IPS-NIHi7 (cell line): ENCODE data around the gene LMF1.
"Not testable (repeated sequence)": the region's sequence is repeated elsewhere in the genome, so short reads cannot be mapped to it uniquely, and the experiment has no call there.

Experiments
- DNase-seq: peaks from one replicate; pipeline ENCODE4 v3.0.0; 2012; ENCODE audit warnings: mixed read lengths; ENCODE audit errors: extremely low spot score

Gene LMF1

GRCh38 chr16:869823-870641, 100.8 kb downstream of the LMF1 start:
- DNase-seq = no peak

GRCh38 chr16:868846-869822, 101.7 kb downstream of the LMF1 start:
- DNase-seq = no peak

DNA sequence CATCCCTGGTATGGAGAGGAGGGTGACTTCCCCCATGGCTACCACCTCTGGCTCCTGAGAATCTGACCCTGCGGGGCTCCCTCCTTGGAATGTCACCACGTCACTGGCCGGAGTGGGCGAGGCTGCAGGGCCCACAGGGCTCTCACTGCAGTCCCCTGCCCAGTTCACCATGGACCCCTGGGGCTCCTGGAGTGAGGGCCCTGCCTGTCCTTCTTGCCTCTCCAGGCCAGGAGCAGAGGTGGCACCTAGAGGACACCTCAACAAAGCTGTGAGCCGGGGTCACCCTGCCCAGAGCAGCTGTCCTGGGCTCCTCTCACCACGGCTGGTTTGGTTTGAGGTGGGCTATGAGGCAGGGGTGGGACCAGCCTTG, 102.4 kb downstream of the LMF1 start:
- no peak for DNase-seq

DNA sequence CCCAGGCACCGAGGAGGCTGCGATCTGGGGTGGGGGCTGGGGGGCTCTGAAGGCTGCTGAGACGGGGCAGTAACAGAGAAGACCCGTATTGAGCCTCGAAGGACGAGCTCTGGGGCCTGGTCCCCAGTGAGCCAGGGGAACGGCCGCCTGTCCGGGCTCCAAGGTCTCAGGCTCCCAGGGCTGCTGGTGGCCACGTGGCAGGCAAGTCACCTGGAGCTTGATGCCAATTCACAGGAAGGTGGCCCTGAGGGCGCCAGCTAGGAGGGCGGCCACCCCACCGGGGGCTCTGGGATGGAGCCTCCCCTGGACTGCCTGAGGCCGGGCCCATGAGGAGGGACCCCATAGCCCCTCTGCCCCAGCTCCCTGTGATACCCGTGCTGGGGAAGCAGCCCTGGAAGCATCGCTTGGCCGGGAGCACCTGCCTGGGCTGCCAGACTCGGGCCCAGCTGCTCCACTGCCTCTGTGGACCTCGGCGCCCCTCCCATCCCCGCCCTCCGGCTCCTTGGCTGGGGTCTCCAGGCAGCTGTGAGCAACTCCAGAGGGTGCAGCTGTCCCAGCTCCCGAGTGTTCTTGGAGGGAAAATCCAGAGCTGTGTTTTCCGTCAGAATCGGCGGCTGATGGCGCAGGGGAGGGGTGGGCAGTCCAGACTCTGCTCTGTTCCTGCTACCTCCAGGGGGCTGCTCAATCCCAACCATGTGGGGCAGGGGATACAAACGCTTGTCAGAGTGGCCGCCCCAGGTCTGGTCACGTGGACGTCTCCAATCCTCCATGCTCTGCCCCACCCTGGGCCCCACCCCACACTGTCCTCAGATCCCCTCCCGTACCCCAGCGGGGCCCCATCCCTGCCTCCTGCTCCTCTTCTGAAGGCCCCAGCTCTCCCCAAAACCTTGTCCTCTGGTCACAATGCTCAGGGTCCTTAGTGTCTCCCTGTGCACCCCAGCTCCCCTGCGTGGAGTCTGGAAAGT, 103.1 kb downstream of the LMF1 start:
- DNase-seq = no peak

DNA sequence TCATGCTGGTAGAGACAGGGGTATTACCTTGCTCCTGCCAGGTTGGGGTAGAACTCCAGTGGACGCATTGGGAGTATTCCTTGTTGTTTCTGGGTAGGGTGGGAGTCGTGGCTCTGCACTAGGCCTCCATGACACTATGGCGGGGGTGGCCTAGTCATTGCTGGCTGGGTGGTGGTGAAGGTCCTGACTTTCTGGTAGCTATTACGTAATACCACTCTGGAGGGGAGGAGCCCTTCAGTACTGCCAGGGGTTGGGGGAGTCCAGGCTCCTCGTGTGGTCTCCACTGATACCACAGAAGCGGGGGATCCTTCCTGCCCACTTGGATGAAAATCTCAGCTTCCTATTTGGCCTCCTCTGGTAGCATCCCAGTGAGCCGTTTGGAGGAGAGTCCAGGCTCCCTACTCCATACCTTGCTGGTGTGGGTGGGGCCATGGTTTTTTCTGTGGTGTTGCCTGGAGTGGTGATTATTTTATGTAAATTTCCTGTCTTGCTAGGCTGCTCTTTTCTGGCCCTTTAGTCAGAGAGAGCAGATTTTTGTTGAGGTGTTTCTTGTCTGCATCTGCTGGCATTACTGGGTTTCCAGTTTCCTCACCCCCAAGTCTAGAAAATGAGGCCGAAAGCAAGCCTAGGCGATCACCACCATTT, 104.4 kb downstream of the LMF1 start:
- no peak for DNase-seq

- DNase-seq = no peak
Observed at GRCh38 chr16:865026-865425, 105.8 kb downstream of the LMF1 start.

DNA sequence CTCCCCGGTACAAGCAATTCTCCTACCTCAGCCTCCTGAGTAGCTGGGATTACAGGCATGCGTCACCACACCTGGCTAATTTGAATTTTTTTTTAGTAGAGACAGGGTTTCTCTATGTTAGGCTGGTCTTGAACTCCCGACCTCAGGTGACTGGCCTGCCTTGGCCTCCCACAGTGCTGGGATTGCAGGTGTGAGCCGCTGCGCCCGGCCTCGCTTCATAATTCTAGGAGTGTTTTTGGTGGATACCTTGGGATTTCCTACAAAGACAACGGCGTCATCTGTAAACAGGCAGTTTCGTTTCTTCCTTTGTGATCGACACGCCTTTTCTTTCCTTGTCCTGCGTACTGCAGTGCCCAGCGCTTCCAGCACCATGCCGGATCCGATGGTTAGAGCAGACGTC, 109.3 kb downstream of the LMF1 start:
- DNase-seq = no peak

GRCh38 chr16:860891-861290, 109.9 kb downstream of the LMF1 start:
- DNase-seq = no peak

- not testable (repeated sequence) for DNase-seq
Observed at GRCh38 chr16:858971-859370, 111.8 kb downstream of the LMF1 start.

GRCh38 chr16:858441-858840, 112.3 kb downstream of the LMF1 start:
- DNase-seq = not testable (repeated sequence)

DNA sequence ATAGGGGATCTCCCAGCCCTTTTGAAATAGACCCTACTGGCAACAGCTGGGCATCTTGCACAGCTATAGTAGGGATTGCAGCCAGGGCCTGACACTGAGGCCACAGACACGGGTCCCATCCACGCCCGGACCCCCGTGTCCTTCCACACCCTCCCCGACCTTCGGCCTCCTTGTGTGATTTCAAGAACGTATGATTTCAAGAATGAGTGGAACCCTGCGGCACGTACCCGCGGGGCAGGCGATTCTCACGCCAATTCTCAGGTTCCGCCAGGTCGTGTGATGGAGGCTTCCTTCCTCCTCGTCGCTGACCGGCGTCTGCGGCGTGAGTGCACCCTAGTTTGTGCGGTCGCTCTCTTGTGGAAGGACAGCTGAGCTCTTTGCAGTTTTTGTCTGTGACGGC, 114.0 kb downstream of the LMF1 start:
- DNase-seq = no peak

GRCh38 chr16:856101-856500, 114.7 kb downstream of the LMF1 start:
- no peak for DNase-seq

- no peak for DNase-seq
Observed at GRCh38 chr16:855471-855870, 115.3 kb downstream of the LMF1 start.

DNA sequence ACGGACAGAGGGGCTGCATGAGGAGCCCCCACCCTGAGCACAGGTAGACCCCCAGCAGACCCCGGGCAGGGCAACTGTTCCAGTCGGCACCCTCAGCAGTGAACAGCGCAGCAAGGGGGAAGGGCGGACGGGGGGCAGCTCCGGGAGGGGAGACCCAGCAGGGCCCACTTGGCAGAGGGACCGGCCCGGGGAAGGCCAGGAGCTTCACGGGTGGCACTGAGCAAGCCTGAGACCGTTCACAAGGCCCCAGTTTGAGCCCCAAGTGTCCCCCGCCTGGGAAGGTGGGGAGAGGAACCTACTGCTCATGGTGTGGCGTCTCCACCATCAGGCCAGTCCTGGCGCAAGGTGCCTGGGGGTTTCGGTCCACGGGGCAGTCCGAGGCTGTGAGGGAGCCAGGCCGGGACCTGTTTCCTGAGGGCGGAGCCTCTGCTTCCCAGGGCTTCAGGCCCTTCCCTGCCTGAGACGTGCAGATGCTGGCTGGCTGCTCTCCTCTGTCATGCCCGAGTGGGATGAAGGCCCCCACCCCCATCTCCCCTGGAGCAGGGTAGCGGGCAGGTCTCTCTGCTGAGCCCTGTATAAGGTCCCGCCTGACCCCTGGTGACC, 115.9 kb downstream of the LMF1 start:
- no peak for DNase-seq

DNA sequence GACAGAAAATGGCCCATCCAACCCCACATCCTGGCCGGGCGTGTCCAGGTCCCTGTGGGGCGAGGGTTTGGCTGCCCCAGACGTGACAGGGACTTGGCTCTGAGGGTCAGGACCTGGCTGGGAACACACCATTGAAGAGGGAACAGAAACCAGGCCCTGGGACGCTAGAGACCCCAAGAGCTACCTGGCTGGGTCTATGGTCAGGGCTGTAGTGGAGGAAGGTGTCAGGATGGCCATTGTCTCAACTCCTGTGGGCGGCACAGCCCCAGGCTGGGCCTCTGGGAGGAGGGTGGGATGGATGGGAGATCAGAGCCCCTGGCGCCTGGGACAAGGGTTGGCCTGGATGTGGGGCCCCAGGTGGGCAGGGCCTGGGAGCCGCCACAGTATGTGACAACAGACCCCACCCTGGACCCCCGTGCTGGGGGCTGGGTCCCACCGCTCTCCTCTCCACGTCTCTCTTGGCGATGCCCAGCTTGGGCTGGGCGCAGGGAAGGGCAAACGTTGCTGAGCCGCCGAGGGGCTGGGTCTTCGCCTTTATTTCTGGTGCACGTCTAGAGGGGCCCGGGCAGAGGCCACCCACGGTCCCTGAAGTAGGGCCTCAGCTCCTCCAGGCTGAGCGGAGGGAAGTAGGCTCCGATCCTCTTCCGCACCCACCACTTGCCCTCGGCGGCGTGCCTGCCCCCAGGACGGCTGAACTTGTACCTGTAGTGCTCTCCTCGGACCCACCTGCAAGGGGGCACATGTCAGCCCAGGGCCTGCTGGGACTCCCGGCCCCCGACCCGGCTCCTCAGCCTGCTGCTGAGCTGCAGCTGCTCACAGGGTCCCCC, 116.6 kb downstream of the LMF1 start:
- DNase-seq = no peak

GRCh38 chr16:853306-853705, 117.5 kb downstream of the LMF1 start:
- no peak for DNase-seq

- no peak for DNase-seq
Observed at GRCh38 chr16:852451-853185, 118.2 kb downstream of the LMF1 start.

- DNase-seq = no peak
Observed at GRCh38 chr16:851871-852270, 118.9 kb downstream of the LMF1 start.

GRCh38 chr16:851209-851810, 119.5 kb downstream of the LMF1 start:
- DNase-seq = no peak
